ENCODE results near the gene GLT6D1.

DNA sequence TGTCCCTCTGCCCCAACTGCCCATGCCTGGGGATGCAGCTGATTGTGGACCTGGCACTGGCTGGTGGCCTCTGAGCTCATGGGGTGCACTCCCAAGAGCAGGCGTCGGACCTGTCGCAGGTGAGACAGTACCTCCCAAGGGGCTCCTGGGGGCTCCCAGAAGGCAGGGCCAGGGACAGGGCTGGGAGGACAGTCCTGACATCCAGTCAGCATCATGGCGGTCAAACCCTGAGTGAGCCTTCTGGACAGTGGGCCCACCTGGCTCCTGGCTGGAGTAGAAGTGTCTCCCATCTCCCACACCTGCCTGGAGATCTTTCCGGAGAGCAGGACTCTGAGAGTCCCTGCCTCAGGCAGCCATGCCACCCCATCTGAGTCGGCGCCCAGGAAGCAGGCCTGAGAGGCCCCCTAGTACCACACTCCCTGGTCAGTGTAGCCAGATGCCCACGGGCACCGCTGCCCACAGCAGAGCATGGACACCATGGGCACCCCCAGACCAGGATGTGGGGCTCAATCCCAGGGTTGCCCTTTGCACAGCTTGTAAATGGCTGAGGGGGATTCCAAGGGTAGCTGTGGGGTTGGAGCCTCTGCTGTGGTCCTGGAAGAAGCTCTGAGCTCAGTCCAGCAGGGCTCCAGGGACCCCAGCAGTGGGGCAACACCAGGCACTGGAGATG, 30.4 kb upstream of the GLT6D1 start:
- TF ChIP-seq POLR2AphosphoS5 (IDR thresholded peaks at IDR 0.05; ENCODE audit: low read depth, low read length) (no peak), REST (IDR thresholded peaks at IDR 0.05; ENCODE audit: insufficient read depth in 1 of 2, low read depth in 2 of 2, low read length in 1 of 2) (no peak)
- TF ChIP-seq, protein P1, sequence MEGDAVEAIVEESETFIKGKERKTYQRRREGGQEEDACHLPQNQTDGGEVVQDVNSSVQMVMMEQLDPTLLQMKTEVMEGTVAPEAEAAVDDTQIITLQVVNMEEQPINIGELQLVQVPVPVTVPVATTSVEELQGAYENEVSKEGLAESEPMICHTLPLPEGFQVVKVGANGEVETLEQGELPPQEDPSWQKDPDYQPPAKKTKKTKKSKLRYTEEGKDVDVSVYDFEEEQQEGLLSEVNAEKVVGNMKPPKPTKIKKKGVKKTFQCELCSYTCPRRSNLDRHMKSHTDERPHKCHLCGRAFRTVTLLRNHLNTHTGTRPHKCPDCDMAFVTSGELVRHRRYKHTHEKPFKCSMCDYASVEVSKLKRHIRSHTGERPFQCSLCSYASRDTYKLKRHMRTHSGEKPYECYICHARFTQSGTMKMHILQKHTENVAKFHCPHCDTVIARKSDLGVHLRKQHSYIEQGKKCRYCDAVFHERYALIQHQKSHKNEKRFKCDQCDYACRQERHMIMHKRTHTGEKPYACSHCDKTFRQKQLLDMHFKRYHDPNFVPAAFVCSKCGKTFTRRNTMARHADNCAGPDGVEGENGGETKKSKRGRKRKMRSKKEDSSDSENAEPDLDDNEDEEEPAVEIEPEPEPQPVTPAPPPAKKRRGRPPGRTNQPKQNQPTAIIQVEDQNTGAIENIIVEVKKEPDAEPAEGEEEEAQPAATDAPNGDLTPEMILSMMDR (IDR thresholded peaks at IDR 0.05): no peak
